ENCODE measurements around the gene CYP4V2.

The CYP4V2 gene

DNA sequence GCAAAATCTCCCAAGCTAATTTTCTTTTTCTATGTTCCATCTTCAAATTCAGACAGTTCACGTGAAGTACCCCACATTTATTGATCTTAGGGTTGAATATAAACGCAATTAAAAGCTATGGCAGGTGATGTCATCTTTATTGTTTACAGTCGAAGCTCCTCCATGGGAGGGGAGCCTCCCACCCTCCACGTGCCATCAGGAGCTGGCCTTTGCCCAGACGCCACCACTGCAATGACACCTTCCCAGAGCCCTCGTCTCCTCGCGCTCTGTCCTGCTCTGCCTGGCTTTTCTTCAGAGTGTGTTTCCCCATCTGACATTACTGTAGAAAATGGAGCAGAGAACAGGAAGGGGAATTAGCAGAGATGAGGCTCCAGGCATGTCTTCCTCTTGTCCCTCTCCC lies 18.8 kb upstream of the CYP4V2 start:
- ChIA-PET CTCF (no interaction called here), POLR2A (no interaction called here)
- DNase-seq (ENCODE audit: extremely low spot score) = no peak
- TF ChIP-seq, protein P1, sequence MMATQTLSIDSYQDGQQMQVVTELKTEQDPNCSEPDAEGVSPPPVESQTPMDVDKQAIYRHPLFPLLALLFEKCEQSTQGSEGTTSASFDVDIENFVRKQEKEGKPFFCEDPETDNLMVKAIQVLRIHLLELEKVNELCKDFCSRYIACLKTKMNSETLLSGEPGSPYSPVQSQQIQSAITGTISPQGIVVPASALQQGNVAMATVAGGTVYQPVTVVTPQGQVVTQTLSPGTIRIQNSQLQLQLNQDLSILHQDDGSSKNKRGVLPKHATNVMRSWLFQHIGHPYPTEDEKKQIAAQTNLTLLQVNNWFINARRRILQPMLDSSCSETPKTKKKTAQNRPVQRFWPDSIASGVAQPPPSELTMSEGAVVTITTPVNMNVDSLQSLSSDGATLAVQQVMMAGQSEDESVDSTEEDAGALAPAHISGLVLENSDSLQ (IDR thresholded peaks at IDR 0.05) = no peak
- TF ChIP-seq ARNT (IDR thresholded peaks at IDR 0.05) (no peak), FOXK2 (IDR thresholded peaks at IDR 0.05) (no peak)

DNA sequence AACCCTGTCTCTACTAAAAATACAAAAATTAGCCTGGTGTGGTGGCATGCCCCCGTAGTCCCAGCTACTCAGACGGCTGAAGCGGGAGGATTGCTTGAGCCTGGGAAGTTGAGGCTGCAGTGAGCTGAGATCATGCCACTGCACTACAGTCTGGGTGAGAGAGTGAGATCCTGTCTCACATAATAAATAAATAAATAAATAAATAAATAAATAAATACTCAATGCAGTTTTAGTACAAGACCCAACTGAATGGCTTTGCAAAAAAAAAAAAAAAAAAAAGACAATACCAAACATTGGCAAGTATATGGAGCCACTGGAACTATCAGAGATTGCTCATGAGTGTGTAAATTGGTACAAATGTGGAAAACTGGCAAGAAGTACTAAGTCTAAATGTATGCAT lies 3.3 kb upstream of the CYP4V2 start:
- no peak for DNase-seq (ENCODE audit: extremely low spot score)
- TF ChIP-seq FOXM1 (IDR thresholded peaks at IDR 0.05; ENCODE audit: borderline replicate concordance) (no peak), SP1 (IDR thresholded peaks at IDR 0.05) (no peak), ARNT (IDR thresholded peaks at IDR 0.05) (no peak), NFRKB (IDR thresholded peaks at IDR 0.05) (no peak), LEF1 (IDR thresholded peaks at IDR 0.05; ENCODE audit: borderline replicate concordance) (no peak), SUZ12 (IDR thresholded peaks at IDR 0.05) (no peak), L3MBTL2 (conservative IDR thresholded peaks at IDR 0.05) (no peak), CTBP1 (IDR thresholded peaks at IDR 0.05; ENCODE audit: borderline replicate concordance) (no peak), BHLHE40 (IDR thresholded peaks at IDR 0.05; ENCODE audit: borderline replicate concordance) (no peak), TARDBP (IDR thresholded peaks at IDR 0.05) (no peak), HDGF (IDR thresholded peaks at IDR 0.05; ENCODE audit: borderline replicate concordance) (no peak), FOXK2 (IDR thresholded peaks at IDR 0.05) (no peak)
- TF ChIP-seq, protein P1 (IDR thresholded peaks at IDR 0.05) = no peak
- ChIA-PET CTCF (no interaction called here), POLR2A (no interaction called here)

DNA sequence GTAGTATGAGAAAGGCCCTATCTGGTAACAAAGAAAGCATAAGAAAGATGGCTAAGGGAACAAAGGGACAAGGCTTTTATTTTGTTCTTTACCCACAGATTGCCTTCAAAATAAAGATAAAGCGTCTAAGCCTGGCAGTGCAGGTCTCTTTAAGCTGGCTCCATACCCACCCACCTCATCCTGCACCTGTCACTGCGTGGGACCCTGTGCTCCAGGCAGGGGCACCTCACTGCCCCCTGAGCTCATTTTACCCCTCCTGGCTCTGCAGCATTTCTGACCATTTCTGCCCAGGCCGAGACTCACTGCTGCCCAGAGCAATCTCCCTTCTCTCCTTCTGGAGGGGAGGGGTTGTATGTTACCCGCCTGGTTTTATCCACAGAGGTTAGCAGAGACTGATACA lies 1.7 kb upstream of the CYP4V2 start:
- ChIA-PET POLR2A (interaction anchor here (1.0 to 2.2 kb wide), 5 partner anchors 11 to 84 kb away, joined by 3 to 7 read pairs (median 4); no protein-coding TSS in a partner anchor), CTCF (interaction anchor here (1.2 to 1.5 kb wide), 2 partner anchors 52 to 122 kb away, joined by 3 read pairs; no protein-coding TSS in a partner anchor)
- no peak for DNase-seq (ENCODE audit: extremely low spot score)
- TF ChIP-seq ARNT (IDR thresholded peaks at IDR 0.05) = no peak
- no peak for TF ChIP-seq CTBP1 (IDR thresholded peaks at IDR 0.05; ENCODE audit: borderline replicate concordance)
- TF ChIP-seq LEF1 (IDR thresholded peaks at IDR 0.05; ENCODE audit: borderline replicate concordance) = no peak
- TF ChIP-seq, protein P1 (IDR thresholded peaks at IDR 0.05) = no peak
- no peak for TF ChIP-seq FOXA1 (IDR thresholded peaks at IDR 0.05)
- no peak for TF ChIP-seq ELF4 (IDR thresholded peaks at IDR 0.05)
- TF ChIP-seq SP1 (IDR thresholded peaks at IDR 0.05) = no peak
- no peak for TF ChIP-seq FOXK2 (IDR thresholded peaks at IDR 0.05)
- TF ChIP-seq FOXM1 (IDR thresholded peaks at IDR 0.05; ENCODE audit: borderline replicate concordance) = no peak
- TF ChIP-seq SUZ12 (IDR thresholded peaks at IDR 0.05) = no peak
- TF ChIP-seq NFRKB (IDR thresholded peaks at IDR 0.05) = no peak
- no peak for TF ChIP-seq ZNF384 (IDR thresholded peaks at IDR 0.05)
- no peak for TF ChIP-seq BHLHE40 (IDR thresholded peaks at IDR 0.05; ENCODE audit: borderline replicate concordance)
- TF ChIP-seq L3MBTL2 (conservative IDR thresholded peaks at IDR 0.05) = no peak
- no peak for TF ChIP-seq HDGF (IDR thresholded peaks at IDR 0.05; ENCODE audit: borderline replicate concordance)
- TF ChIP-seq TARDBP (IDR thresholded peaks at IDR 0.05) = no peak

DNA sequence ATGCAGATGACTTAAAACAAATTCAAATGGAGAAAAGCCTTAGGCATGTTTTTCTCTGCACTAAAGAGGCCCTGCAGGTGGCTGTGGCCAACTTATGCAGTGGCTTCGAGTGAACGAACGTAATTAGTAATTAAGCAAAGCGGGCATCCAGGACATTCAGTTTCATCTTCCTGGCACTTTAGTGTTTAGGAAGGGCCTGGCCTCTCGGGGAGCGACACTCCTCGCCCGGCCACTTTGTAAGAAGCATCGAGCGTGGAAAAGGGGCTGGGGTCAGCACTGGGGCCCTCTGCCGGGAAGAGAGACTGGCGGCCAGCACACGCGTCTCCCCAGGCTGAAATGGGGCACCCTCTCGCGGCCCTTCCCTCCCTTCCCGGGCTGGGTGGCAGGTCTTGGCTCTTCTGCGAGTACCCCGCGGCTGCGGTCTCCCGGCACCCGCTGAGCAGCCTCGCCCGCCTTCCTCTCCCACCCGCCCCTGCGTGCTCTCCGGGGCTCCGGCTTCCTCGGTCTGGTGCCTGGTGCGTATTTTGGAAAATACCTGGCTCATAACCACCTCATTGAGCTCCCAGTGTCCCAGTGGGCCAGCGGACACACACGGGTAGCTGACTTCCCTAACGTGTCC lies 677 bp upstream of the CYP4V2 start:
- CTCF ChIA-PET = interaction anchor here (0.8 to 1.7 kb wide), 3 partner anchors 11 to 123 kb away, joined by 3 to 7 read pairs (median 3); no protein-coding TSS in a partner anchor
- DNase-seq (ENCODE audit: extremely low spot score) = peak; percentile 34
- TF ChIP-seq L3MBTL2 (conservative IDR thresholded peaks at IDR 0.05) (peak; percentile 38), TARDBP (IDR thresholded peaks at IDR 0.05) (no peak), FOXK2 (IDR thresholded peaks at IDR 0.05) (no peak), FOXM1 (IDR thresholded peaks at IDR 0.05; ENCODE audit: borderline replicate concordance) (no peak), SUZ12 (IDR thresholded peaks at IDR 0.05) (no peak), FOXA1 (IDR thresholded peaks at IDR 0.05) (no peak), ARNT (IDR thresholded peaks at IDR 0.05) (no peak)
- POLR2A ChIA-PET = interaction anchor here (1.2 to 4.1 kb wide), 4 partner anchors 12 to 85 kb away, joined by 3 to 35 read pairs (median 6); no protein-coding TSS in a partner anchor

DNA sequence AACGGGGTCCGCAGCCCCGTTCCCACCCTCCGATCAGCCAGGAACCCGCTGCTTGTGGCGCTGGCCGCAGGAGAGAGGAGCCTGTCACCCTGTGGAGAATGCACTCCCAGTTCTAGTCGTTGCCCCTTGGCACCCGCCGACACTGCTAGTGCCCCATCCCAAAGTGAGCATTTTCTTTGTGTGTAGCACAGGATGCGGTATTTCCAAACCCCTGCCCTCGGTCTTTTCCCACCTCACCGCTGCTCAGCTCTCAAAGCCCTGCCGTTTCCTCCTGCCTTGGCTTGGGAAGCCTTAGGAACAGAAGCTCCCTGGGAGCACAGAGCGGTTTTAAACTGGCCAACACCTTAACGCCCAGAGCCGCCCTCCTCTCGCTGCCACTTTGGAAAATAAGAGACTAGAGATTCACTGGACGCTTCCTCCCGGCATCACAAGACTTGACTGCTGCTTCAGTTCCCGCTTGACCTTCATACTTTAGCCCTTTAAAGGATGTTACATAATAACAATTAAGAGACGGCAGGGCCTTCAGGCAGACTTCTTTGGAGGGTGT lies 772 bp downstream of the CYP4V2 start:
- TF ChIP-seq ELF4 (IDR thresholded peaks at IDR 0.05) (no peak), NFRKB (IDR thresholded peaks at IDR 0.05) (no peak), FOXM1 (IDR thresholded peaks at IDR 0.05; ENCODE audit: borderline replicate concordance) (no peak), FOXK2 (IDR thresholded peaks at IDR 0.05) (no peak), FOXA1 (IDR thresholded peaks at IDR 0.05) (no peak), ZNF384 (IDR thresholded peaks at IDR 0.05) (no peak)
- ChIA-PET POLR2A (interaction anchor here (0.7 to 4.1 kb wide), 5 partner anchors 11 to 124 kb away, joined by 3 to 35 read pairs (median 4); no protein-coding TSS in a partner anchor), CTCF (interaction anchor here (0.6 to 1.7 kb wide), 3 partner anchors 10 to 124 kb away, joined by 3 to 7 read pairs (median 4); no protein-coding TSS in a partner anchor)
- DNase-seq (ENCODE audit: extremely low spot score) = peak; percentile 19

DNA sequence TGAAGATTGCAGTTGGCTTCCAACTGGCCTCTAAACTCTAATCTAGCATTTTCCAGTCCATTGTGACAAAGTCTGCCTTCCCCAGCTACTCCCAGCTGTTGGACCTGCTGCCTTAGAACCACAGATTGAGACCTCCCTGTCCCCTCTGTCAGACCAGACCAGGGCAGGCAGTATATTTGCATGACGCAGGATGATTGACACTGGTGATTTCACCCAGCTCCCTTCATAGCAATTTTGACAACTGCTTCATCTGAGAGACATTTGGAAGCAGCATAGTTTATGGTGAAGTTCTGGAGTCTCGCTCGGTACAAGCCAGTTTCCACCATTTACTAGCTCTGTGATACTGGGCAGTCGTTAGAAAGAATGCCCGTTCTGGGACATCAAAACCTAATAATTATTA lies 2.5 kb downstream of the CYP4V2 start:
- ChIA-PET CTCF (interaction anchor here (0.8 to 1.7 kb wide), 2 partner anchors 10 to 126 kb away, joined by 3 to 4 read pairs; no protein-coding TSS in a partner anchor), POLR2A (interaction anchor here (4.1 kb wide), 1 partner anchor 9 kb away, joined by 35 read pairs; no protein-coding TSS in a partner anchor)
- no peak for TF ChIP-seq ZNF384 (IDR thresholded peaks at IDR 0.05)
- TF ChIP-seq, protein P1 (IDR thresholded peaks at IDR 0.05) = 0 out of 2 replicates have a peak, but pooled peaks have one; percentile 3

More for the DNA sequence above, 2.5 kb downstream of the CYP4V2 start:
- no peak for DNase-seq (ENCODE audit: extremely low spot score)

All from HEK293T (cell line).